Activated T-helper 1 cell treated with Interleukin-2 at 50 U/mL for 16 hours (primary cell): Measurements from ENCODE around the gene LCMT1.
"Not testable (repeated sequence)": the region's sequence is repeated elsewhere in the genome, so short reads cannot be mapped to it uniquely, and the experiment has no call there.

Experiments used
- DNase-seq: peaks from one replicate; pipeline ENCODE4 v3.0.0-alpha.2; 2020; ENCODE audit warnings: low read depth

LCMT1 gene

DNA sequence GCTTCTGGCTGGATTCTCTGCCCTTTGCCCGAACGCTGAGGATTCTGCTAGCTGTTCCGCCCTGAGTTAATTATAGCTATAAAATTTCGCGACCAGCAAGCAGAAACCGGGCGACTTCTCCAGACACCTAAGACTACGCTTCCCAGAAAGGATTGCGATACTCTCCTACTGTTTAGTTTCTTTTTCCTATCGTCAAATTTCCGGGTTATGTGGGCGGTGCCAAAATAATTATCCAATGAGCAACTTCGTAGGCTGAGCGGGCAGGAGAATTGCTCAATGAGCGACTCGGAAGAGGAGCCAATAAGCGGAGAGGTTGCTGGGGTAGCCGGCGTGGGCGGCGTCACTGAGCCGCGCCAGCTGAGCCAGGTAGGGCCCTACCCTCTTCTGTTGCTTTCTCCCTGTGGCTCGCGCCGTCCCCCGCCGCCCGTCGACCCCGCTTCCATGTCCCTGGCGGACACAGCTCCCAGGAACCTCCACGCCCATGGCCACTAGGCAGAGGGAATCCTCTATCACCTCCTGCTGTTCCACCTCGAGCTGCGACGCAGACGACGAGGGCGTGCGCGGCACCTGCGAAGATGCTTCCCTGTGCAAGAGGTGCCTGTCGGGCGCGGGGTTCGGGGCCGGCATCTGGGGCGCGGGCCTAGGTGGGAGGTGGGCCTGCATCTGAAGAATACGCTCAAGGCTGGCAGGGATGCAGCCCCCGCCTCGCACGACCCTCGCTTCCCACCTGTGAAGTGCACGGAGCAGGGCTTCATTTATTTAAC, at the start of gene LCMT1:
LCMT1 (plus strand) TSS at position 340 of the 764 bp plus-strand sequence; CDS start at position 482, 142 bp downstream.
- DNase-seq = peak; percentile 81

DNA sequence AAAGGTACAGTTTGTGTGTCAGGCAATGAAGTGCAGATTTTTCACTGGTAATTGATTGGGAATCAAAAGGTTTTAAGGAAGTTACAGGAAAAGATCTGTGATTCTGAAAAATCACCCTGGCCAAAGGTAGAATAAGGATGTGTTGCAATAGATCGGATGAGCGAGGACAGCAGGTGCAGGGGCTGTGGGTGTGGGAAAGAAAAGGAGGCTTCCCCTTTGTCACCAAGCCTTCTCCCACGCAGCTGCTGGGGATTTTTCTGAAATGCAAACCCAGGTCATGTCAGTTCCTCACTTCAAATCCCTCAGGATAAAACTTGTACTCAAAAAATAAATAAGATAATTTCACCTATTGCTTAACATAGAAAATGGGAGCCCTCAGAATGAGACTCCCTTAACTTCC, 48.4 kb upstream of the LCMT1 start:
- no peak for DNase-seq

DNA sequence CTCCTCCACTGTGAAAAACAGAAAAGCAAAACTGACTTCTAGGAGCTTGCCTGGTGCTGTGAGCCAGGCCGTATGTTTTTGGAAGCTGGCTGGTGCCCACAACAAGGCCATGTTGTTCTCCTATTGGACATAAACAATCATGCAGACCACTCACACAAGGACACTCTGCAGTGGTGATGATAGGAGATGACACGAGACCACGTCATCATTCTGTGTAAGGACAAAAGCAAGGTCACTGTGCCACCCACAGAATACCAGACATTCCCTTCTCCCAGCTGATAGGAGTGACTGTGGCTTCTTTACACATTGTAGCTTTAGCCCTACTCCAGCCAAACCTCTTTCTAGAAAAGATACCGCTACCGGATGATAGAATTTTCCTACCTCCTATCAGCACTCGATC, 47.7 kb upstream of the LCMT1 start:
- no peak for DNase-seq

DNA sequence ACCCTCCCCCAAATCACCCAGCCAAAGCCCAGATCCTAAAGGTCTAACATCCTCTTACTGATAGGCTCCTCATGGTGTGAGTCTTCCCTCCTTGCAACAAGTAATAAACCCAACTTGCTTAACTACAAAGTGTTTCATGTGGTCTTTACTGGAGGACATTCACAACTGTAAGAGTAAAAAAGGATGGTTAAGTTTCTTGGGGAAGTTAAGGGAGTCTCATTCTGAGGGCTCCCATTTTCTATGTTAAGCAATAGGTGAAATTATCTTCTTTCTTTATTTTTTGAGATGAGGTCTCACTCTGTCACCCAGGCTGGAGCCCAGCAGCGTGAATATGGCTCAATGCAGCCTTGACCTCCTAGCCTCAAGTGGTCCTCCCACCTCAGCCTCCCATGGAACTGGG, 47.3 kb upstream of the LCMT1 start:
- DNase-seq = not testable (repeated sequence)

DNA sequence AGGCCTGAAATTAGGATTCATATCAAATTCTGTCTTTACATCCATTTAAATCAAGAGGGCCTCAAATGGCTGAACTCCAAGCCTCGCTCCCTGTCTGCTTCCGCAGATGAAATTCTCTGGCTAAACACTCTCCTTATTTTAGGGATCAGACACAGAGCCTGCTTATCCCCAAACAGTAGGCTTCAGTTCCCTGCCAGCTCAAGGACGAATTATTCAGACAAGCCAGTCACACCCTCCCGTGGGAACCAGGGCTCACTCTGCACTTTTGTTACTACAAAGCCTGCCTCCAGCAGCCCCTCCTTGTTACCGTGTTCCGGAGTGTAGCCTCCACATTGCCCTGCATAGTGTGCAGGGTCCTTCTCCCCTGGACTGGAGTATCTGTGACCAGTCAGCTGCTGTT, 46.6 kb upstream of the LCMT1 start:
- no peak for DNase-seq

DNA sequence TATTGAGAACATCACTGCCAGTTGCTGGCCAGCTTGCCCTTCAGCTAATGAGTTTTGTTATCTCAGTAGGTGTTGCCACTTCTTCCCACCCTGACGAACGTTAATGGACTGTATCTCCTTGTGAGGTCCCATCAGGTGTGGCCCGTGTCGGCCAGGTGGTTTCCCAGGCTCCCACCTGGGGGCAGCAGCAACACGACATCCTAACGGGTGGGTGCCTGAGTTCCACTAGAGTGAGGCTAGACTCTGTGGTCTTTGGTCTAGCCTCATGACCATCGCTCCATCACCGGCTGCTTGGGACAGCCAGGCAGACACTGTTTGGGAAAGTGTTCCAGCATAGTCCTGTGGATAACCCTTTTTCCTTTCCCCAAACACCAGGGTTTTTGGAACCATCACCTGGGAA, 45.6 kb upstream of the LCMT1 start:
- DNase-seq = no peak

DNA sequence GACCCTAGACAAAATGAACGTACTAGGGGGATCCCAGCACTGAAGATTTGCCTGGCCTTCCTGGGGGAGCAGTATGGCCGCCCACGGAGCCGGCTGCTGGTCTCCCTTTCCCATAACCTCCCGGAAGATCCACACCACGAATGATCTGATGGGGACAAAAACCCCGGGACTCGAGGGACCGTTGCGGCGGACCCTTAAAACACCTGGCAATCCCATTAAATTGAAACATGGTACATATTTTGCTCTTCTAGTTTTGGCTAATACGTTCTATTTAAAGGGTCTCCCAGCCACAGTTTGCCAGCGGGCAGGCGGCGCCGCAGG, 45.2 kb upstream of the LCMT1 start:
- DNase-seq = no peak

DNA sequence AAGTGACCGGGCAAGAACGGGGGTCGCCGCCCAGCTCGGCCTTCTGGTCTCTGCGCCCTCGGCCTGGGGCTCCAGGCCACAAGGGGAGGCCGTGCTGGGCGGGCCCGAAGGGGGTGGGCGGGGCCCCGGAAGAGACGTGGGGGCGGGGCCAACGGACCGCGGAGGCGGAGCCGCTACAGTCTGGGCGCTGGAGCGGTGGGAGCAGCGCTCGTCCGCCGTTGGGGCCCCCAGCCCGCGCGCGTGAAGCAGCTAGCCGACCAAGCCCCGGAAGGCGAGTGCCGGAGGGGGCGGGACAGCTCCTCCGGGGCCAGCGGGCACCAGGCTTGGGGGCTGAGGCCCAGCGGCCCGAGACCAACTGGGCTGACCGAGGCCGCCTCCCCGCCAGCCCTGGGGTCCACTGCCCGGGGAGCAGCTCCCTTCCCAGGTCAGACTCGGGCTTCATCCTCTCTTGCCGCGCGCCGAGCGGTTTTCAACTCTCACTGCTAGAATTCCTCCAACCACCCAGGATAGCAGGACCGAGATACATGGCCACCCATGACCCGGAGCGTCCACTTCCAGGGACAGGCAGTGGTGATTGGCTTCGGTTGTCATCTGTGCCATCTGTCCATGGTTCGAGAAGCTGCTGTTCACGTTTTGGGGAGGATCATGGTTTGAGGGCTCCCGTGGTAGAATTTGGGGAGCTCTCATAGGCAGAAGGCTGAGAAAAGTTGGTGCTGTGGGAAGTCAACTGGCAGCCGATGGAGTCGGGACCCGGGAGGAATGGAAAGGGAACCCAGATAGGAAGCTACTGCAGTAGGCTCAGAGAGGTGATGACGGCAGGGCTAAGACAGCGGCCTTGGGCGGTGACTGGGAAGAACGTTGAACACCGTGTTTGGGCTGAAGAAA, 44.6 kb upstream of the LCMT1 start:
- peak; percentile 67 for DNase-seq

DNA sequence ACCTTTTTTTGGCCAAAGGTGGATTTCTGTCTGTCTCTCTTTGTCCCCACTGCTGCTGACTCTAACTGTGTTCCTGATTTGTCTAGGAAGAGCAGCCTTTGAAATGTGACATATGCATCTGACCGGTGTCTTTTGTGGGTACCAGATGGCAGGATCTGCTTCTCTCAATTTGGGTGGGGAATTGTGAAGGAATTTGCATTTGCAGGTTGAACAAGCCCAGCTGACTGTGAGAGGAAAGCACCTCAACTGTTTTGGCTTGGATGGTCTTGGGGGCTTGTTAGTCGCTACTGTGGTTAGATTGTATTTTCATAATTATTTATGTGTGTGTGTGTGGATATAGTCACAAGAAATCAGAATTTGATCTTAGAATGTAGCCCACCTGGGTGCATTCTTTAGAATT, 37.7 kb upstream of the LCMT1 start:
- no peak for DNase-seq

DNA sequence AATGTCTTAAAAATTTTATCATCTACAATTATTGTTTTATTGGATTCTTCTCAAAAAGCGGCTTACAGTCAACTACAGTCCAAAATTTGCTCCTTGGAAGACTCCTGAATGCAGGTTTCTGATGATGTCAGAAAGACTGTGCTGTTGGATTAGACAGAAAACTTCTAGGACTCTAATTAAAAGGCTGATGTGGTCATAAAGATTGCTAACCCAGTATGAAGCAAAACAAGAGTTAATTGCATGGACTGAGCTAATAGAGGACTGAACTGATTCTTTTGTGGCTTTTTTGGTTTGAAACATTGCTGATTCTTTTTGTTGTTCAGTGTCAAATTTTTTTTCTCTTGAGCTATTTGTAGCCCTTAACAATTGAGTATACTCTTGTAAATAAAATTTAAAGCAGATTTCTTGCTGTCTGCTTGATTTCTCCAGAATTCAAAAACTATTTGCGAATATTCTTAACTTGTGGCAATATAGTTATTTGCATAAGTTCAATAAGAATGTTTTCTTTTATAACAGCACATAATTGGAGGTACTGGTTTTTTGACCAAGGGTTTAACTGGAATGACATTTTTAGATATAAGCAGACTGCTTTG, 33.1 kb upstream of the LCMT1 start:
- DNase-seq = no peak

DNA sequence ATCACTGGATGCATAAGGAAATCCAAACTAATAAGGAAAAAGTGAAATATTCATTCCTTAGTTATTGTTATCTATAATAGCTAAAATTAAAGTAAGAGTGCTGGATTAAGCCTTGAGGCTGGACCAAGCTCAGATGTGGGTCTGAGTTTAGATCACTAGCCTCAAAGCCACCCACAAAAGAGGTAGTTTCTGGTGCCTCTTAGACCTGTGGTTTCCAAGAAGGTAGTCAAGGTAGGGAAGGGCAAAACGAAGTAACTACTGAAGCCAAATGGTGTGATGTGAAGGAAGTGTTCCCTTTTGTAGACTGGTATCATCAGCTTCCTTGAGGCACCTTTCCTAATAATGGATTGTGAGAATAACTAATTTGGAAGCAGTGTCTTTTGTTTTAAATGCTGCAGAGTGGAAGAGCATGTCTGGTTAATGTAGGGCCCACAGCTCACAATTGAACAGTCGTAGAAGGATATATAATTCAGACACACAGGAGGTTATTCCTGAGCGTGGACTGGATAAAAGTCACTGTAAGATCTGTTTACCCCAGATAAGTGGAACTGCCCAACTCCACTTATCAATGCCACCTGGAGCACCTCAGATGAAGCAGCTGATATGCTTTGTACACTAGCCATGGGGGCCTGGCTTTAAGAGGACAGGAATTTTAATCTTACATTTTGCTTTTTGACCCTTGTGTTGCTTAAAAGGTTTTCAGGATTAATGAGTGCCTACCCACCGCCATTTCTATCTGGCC, 31.7 kb upstream of the LCMT1 start:
- no peak for DNase-seq

DNA sequence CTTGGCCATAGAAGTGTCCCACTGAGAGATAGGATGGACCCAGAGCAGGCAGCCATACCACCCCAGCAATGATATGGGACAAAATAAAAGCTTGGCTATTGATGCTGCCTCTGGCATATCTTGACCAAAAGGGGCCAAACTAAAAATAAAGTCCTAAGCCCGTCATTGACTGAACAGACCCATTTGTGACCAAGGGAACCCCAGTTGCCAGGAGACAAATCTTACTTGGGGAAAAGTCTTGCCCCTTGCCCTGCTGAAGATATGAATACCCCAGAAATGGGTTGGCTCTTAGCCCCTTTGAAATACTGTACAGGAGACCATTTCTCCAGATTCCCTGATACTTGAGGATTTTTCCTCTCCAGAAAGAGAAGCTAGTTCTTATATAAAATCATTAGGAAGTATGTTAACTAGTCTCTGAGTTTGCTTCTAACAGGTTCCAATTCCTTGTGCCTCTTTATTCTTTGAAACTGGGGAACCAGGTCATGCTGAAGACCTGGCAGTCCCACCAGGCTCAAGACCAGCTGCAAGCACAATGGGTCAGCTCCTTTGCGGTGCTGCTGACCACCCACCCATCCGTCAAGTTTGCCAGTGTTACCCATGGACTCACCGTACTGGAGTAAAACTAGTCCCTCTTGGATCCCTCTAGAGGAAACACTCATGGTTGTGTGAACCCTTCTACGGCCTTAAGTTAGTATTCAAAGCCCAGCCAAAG, 31.0 kb upstream of the LCMT1 start:
- no peak for DNase-seq

DNA sequence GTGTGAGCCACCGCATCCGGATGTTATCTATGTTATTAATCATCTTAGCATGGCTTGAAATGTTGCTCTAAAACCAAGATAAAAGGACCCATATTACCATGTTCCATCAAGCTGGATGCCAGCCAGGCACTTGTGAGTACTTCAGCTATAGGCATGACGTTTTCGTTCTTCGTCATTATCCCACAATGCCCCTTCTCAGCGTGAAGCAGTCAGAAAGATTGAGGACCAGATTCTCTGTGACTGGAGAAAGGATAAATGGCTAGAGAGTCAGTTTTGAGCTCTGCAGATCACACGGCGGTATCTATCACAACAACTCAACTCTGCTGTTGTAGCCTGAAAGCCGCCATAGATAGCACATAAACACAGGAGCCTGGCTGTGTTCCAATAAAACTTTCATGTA, 29.8 kb upstream of the LCMT1 start:
- DNase-seq = no peak

DNA sequence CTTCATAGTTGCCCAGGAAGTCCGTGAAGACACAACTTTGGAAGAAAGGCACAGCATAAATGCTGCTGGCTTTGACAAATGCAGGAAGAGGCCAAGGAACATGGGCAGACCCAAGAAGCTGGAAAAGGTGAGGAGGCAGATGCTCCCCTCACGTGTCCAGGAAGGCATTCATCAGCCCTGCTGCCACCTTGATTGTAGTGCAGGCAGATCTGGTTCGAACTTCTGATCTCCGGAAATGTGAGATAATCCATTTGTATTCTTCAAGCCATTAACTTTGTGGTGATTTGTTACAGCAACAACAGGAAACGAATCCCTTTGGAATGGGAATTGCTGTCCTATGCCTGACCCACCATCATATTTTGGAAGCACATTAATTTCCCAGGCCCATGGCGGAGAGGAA, 28.5 kb upstream of the LCMT1 start:
- DNase-seq = no peak

DNA sequence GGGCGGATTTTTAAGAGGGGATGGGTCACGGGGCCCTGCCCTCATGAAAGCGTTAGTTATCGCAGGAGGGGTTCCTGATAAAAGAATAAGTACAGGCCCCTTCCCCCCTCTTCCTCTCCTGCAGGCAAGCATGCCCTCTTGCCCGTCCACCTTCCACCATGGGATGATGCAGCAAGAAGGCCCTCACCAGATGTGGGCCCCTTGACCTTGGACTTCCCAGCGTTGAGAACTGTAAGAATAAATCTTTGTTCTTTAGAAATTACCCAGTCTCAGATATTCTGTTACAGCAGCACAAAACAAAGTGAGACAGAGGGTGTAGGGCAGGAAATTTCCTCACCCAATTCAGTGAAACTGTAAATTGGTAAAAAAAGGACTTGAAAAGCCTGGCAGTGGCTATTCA, 27.8 kb upstream of the LCMT1 start:
- no peak for DNase-seq

DNA sequence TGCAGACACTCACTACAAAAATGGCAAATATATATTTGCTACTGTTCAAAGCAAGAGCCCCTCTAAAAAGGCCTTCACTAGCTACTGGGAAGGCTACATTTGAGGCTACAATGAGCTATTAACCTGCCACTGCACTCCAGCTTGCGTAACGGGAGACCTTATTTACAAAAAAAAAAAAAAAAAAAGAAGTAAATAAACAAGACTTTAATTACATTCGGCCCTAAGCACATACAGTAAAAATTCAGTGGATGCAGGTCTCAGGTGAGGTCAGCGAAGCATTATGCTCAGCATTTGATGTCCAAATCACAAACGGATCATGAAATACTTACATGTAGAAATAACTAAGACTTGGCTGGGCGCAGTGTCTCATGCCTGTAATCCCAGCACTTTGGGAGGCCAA, 26.7 kb upstream of the LCMT1 start:
- DNase-seq = no peak

DNA sequence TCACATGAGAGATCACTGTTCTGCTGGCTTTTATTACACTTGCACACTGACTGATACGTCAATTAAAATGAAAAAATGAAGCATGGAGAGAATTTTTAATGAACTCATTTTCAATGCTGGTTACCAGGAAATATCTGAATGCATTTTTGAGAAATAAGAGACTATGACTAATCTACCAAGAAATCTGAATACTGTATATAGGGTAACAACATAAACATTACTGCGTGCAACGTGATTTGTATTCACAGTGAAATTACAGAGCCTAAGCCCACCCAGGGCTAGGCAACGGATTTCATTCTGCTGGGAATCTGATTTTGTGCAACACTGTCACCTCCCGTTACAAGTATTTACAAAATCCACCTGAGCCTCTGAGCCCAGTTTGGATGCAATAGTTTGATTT, 23.8 kb upstream of the LCMT1 start:
- DNase-seq = no peak

DNA sequence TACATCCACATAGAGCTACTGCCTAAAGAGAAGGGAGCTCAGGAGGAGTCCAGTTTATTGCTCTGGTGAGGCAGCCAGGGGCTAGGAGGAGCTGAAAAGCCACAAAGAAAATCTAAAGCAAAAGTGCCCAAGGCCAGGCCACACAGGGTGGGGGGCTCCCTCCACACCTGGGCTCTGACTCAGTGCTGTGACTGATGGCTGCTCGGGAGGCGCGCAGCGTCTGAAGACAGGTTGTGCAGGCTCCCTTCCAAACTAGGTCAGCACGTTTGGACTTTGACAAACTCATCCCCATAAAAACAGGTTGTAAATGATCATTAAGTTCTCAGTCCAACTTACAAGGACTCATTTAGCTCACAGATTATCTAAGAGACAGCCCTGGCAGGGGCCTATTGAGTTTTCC, 22.2 kb upstream of the LCMT1 start:
- no peak for DNase-seq

DNA sequence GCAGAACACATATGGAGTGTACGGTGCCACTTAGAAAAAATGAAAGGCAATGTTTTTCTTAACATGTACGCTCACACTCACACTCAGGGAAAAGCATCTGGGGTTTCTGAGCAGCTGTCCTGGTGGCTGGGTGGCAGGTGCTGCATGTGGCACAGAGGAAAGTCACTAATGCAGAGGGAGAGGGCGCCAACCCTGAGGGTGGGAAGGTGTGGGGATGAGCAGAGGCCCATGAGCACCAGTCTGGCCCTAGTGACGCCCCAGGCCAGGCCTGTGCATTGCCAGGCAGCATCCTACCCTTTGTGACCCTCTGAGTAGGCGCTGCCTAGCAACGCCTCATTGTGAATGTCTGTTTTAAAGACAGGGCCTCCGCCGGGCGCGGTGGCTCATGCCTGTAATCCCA, 19.1 kb upstream of the LCMT1 start:
- DNase-seq = no peak

DNA sequence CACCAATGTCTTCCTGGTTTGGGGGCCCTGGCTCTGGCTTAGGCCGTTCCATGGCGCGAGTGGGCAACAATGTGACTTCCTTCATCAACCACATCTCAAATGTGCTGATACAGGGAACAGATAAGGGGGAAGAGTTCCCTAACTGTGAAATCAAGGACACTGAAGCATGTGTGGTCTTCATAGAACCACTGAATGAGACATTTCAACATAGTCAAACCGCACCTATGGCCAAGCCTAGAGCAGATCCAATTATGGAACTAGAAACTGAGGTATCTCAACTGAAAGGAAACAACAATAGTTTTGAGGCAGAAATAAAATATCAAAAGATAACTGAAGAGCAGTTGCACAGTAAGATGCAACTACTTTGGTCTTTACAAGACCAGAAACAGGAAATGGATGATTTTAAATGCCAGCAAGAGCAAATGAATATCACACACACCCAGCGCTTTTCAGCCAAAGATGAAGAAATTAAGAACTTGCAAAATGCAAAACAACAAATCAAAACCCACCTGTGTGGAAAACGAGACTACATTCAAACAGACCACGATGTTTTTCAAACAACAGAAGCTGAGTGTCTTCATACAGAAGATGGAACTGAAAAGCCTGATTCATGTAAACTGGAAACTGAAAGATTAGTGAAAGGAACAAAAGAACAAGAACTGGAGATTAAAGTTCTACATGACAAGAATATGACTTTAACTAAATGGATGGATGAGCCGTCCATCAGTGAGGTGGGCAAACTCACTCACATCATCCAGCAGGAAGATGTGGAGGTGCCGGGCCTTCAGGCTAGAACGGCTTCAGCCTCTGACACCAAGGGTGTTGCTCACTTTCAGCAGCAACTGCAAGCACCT, 18.1 kb upstream of the LCMT1 start:
- no peak for DNase-seq

DNA sequence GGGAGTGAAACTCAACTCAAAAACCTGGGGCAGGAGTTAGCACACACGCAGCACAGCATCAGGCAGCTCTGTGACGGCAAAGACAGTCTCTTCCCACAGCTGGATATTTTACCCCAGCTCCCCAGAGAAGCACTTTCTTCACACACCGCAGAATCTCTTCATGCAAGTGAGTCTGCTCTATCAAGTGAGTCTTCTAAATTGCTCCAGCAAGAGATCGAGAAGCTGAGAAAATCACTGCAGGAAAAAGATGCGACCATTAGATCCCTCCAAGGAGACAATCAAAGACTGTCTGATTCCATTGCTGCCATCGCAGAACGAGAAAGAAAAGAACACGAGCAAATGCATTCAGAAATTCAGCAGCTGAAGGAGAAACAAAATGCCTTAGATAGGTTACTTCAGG, 16.9 kb upstream of the LCMT1 start:
- DNase-seq = no peak
